HPDE6-E6E7 (cell line): ENCODE data around the gene ARMC9.
"Not testable (repeated sequence)": the region's sequence is repeated elsewhere in the genome, so short reads cannot be mapped to it uniquely, and the experiment has no call there.

Experiments used
- DNase-seq: peaks from one replicate; pipeline ENCODE4 v3.0.0; 2011; ENCODE audit warnings: missing footprints; ENCODE audit errors: extremely low spot score

Gene ARMC9

DNA sequence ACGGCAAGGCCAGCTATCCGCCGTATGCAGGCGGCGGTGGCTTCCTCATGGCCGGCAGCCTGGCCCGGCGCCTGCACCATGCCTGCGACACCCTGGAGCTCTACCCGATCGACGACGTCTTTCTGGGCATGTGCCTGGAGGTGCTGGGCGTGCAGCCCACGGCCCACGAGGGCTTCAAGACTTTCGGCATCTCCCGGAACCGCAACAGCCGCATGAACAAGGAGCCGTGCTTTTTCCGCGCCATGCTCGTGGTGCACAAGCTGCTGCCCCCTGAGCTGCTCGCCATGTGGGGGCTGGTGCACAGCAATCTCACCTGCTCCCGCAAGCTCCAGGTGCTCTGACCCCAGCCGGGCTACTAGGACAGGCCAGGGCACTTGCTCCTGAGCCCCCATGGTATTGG lies 200.2 kb downstream of the ARMC9 start:
- no peak for DNase-seq

DNA sequence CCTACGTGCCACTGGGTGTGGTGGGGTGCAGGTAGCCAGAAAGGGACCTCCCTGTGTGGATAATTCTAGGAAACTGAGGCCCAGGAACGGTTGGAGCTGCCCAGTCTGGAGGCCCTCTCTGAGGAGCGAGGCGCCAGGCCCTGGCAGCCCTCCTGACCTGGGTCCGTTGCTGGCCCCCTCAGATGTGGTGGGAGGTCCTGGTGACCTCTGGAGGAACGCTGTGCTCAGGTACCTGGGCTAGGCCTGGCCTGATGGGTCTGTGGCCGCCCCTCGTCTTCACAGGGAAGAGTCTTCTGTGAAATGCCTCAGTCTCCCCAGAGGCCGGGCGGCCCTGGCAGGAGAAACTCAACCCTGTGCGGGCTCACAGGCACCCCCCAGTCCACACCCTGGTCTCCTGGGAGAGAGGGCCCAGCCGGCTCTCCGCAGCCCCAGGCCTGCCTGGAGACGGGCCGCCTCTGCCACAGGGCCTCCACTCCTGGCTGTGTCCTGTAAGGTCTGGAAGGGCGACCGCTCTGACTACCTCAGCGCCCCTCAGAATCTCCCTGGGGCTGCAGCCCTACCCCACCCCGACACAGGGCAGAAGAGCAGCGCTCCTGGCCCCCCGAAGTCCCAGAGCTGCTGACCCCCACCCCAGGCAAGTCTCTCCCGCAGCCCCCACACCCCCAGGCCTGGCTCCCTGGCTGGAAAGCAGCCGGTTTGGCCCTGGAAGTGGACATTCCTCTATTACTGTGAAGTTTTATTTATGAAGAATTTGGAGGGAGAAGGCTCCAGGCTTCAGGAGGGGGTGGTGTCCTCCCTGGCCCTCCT lies 200.8 kb downstream of the ARMC9 start:
- DNase-seq: no peak

DNA sequence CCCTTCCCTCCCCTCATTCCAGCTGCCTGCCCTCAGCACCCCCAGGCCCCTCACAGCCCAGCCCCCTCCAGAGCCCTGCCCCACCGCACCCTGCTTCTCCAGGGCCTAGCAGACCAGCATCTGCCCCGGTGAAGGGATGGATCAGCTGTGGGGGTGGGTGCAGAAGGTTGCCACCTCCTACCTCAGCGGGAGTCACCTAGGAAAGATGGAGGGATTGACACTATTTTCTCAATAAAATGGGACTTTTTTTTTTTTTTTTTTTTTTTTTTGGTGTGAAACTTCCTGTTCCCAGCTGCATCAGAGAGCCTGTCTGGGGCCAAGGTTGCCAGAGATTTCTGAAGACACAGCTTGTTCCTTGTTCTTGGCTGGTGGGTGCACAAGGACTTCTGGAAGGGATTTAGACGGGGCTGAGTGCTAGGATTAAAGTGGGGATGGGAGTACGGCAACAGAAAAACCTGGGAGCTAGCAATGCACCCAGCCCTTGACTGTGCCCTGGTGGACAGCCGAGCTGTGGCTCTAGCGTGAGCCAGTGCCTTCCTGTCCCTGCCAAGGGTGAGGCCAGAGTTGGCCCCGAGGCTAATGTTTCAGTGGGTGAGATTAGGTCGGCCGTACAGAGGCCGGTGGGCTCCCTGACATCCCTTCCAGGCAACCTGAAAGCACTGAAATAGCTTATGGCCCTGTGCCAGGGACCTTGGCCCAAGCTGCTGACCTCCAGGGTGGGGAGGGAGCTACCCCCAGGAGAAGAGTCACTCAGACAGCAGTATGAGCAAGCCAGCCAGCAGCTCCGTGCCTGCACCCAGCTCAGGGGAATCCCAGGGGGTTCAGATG lies 201.6 kb downstream of the ARMC9 start:
- peak; percentile 54 for DNase-seq

DNA sequence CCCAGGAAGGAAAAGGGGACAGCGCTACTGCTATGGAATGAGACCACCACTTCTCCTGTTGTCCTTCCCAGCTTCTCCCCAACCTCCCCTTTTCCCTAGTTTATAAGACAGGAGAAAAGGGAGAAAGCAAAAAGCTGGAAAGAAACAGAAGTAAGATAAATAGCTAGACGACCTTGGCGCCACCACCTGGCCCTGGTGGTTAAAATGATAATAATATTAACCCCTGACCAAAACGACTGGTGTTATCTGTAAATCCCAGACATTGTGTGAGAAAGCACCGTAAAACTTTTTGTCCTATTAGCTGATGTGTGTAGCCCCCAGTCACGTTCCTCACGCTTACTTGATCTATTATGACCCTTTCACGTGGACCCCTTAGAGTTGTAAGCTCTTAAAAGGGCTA lies 202.2 kb downstream of the ARMC9 start:
- DNase-seq: not testable (repeated sequence)

DNA sequence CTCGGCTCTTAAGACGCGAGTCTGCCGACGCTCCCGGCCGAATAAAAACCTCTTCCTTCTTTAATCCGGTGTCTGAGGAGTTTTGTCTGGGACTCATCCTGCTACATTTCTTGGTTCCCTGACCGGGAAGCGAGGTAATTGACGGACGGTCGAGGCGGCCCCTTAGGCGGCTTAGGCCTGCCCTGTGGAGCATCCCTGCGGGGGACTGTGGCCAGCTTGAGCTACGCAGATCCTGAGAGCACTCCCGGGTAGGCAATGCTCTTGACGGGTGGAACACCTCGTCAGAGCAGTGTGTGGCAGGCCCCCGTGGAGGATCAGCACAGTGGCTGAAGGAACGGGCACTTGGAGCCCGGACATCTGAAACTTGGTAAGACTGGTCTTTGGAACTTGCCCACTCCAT lies 202.7 kb downstream of the ARMC9 start:
- DNase-seq: not testable (repeated sequence)

DNA sequence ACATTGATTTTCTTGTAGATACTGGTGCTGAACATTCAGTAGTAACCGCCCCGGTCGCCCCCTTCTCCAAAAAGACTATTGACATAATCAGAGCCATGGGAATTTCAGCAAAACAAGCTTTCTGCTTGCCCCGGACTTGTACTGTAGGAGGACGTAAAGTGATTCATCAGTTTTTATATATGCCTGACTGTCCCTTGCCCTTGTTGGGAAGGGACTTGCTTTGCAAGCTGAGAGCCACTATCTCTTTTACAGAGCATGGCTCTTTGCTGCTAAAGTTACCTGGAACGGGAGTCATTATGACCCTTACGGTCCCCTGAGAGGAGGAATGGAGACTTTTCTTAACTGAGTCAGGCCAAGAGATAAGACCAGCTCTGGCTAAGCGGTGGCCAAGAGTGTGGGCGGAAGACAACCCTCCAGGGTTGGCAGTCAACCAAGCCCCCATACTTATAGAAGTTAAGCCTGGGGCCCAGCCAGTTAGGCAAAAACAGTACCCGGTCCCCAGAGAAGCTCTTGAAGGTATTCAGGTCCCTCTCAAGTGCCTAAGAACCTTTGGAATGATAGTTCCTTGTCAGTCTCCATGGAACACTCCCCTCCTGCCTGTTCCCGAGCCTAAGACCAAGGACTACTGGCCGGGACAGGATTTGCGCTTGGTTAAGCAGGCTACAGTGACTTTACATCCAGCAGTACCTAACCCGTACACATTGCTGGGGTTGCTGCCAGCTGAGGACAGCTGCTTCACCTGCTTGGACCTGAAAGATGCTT lies 205.2 kb downstream of the ARMC9 start:
- DNase-seq: not testable (repeated sequence)

DNA sequence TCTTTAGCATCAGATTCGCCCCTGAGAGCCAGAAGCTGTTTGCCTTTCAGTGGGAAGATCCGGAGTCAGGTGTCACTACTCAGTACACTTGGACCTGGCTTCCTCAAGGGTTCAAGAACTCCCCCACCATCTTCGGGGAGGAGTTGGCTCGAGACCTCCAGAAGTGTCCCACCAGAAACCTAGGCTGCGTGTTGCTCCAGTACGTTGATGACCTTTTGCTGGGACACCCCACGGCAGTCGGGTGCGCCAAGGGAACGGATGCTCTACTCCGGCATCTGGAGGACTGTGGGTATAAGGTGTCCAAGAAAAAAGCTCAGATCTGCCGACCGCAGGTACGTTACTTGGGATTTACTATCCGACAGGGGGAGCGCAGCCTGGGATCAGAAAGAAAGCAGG lies 205.8 kb downstream of the ARMC9 start:
- DNase-seq: not testable (repeated sequence)

DNA sequence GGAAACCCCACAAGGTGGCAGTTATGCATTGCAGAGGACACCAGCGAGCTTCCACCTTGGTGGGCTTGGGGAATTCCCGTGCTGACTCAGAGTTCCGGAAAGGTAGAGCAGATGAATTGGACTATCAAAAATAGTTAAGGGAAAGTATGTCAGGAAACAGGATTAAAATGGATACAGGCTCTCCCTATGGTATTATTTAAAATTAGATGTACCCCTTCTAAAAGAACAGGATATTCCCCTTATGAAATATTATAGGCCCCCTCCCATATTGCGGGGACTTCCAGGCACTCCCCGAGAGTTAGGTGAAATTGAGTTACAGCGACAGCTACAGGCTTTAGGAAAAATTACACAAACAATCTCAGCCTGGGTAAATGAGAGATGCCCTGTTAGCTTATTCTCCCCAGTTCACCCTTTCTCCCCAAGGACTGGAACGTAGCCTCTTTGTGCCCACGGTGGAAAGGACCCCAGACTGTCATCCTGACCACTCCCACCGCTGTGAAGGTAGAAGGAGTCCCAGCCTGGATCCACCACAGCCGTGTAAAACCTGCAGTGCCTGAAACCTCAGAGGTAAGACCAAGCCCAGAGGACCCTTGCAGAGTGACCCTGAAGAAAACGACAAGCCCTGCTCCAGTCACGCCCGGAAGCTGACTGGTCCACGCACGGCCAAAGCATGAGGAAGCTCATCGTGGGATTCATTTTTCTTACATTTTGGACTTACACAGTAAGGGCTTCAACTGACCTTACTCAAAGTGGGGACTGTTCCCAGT lies 207.4 kb downstream of the ARMC9 start:
- not testable (repeated sequence) for DNase-seq

DNA sequence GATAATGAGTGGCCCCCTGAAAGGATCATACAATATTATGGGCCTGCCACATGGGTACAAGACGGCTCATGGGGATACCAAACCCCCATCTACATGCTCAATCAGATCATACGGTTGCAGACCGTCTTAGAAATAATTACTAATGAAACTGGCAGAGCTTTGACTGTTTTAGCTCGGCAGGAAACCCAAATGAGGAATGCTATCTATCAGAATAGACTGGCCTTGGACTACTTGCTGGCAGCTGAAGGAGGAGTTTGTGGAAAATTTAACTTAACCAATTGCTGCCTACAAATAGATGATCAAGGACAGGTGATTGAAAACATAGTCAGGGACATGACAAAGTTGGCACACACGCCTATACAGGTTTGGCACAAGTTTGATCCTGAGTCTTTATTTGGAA lies 209.3 kb downstream of the ARMC9 start:
- not testable (repeated sequence) for DNase-seq

DNA sequence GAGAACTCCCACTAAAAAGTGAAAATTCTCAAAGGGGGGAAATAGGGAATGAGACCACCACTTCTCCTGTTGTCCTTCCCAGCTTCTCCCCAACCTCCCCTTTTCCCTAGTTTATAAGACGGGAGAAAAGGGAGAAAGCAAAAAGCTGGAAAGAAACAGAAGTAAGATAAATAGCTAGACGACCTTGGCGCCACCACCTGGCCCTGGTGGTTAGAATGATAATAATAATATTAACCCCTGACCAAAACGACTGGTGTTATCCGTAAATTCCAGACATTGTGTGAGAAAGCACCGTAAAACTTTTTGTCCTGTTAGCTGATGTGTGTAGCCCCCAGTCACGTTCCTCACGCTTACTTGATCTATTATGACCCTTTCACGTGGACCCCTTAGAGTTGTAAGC lies 209.9 kb downstream of the ARMC9 start:
- not testable (repeated sequence) for DNase-seq

DNA sequence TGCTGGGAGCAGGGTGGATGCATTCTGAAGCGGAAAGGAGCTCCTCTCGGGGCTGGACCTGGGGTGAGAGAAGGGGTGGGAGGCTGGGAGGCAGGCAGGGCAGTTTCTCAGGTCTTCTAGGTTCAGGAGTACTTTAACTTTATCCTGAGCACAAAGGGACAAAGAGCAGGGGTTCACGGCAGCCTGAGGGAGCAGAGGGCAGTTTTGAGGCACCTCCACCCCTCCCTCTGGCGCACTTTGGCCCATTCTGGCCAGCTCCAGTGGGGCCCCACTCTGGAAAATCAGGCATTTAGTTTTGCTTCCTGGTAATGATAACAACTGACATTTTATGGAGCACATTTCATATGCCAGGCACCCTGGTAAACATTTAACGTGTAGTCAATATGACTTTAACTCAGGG lies 211.3 kb downstream of the ARMC9 start:
- DNase-seq: no peak

DNA sequence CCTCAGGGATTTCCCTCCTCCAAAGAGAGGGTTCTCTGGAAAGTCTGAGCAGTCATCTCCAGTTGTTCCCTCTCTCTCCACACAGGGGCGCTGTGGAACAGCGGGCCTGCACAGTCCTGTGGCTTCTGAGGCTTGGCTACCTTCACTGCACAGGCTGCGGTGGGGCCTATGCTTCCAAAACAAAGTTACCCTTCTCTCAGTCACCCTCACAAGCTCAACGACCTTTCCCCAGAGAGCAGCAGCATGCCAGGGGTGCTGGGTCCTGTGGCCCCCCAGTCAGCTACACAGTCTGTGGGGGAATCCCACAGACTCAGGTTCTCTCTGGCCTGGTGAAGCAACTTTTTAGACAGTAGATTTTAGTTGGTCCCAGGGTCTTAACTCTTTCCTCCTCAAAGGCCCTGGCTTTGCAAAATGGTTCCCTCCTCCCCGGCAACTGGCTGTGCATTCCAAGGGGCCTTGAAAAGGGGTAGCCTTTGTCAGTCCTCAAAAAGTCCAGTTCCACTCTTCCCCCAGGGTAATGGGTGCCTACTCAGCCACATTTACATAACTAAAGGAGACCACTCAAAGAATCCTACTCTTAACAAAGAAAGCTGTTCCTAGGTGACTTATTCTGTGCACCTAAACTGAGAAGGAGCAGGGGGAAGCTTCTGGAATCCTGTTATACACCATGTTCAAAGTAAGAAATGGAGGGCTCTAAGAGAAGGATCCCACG lies 212.0 kb downstream of the ARMC9 start:
- no peak for DNase-seq

DNA sequence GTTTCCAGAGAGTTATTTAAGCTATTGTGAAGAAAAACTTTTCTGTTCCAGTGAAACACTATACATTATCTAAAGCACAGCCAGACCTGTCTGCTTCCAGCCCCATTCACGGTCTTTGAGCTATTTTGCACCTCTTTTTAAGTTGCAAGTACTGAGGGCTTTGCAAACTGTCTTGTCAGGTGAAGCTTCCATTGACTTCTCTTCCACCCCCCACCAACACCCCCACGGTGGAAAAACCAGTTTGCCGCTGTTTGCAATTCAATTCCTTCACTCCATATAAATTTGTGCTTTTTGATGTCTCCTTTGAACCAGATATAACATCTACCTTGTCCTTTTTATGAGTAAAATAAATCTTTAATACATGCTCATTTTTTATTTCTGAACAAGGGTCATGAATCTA lies 212.8 kb downstream of the ARMC9 start:
- no peak for DNase-seq

DNA sequence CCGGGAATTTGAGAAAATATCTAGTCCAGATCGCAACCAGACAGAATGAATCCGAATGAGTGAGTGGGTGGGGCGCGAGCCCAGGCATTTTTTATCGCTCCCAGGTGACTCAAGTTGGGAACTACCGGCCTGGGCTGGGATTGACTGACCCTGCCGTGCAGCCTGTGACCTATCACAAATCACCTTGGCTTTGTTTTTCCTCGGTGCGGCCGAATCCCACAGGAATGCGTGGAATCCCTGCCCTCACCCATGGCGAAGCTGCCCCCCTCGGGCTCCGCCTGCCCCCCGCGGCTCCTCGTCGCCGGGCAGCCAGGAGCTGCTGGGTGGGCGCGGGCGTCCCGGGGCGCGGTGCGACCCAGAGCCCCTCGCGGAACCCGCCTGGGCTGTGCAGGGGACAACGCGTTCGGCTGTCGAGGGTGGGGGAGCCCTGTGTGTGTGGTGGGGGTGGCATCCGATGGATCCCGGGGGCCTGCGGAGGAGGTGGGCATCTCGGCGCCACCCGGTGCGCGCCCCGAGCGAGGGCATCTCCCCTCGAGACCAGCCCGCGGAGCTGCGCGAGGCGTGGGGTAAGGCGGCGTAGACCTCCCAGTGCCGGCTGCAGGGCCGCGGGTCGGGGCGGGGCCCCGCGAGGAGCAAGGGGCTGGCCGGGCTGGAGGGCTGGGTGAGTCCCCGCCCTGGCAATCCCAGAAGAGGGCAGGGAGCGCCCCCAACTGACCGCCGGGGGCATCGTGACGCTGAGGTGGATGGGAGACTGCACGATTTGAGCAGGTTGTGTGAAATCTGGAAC lies 213.6 kb downstream of the ARMC9 start:
- DNase-seq: peak; percentile 74

DNA sequence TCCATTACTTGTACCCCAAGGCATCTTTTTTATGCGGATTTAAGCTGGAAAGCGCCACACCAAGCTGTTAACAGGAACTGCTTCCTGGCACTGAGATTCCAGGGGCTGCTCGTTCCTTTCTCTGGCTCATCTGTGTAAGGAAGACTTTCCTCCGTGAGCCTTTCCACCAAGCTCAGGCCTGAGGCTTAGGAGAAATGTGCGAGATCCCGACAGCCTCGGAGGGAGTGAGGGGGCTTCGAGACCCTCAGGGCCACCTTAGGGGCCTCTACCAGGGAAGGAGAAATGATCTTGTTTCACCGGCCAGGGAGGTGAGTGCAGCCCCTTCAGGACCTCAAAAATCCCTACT lies 214.2 kb downstream of the ARMC9 start:
- no peak for DNase-seq

DNA sequence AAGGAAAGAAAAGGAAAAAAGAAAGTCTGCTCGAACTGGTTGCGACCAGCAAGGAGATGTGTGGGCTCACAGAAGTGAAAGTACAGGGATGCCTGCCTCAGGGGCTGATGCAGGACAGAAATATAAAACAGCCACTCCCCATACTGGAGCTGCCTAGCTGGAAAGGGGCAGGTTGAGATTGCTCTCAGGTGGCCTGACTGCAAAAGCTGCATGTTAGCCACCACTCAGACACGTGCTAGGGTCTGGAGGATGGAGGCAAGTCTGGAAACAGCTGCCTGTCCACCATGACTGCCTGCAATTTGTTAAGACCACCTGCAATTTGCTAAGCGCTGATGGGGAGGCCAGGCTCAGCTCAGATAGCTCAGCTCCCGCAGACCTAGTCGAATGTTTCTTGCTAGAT lies 215.0 kb downstream of the ARMC9 start:
- no peak for DNase-seq

DNA sequence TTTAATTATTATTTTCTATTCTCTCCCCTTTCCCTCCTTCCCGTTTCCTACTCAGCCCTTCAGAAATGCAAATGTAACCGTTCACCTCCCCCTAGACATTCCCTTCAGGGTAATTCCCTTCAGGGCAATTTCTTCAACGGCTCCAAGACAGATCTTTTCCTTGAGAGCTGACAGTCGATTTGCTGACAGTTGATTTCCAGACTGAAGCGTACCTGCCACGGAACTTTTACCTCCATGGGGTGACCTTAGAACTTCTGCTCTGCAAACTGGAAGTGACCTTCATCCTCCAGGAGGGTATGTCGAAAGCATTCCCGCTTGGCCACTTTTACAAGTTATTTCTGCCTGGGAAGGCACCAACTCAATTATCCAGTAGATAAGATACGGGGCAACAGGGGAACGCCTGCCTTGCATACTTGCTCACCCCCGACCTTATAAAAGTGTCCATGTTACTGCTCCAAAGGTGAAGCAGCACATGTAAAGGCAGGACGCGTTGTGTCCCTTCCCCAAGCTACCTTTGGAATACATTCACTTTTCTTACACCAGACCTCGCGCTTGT lies 215.6 kb downstream of the ARMC9 start:
- no peak for DNase-seq

DNA sequence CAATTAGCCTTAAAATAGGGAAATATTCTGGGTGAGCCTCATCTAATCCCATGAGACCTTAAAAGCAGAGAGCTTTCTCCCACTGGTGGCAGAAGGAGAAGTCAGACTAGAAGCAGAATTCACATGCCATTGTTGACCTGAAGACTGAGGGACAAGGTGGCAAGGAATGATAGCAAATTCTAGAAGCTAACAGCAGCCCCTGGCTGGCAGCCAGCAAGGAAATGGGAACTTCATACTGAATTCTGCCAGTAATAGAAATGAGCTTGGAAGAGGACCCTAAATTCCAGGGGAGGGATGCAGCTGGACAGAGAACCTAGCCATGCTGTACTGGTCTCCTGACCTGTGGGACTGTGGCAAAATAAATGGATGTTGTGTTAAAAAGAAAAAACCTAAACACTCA lies 216.6 kb downstream of the ARMC9 start:
- no peak for DNase-seq

DNA sequence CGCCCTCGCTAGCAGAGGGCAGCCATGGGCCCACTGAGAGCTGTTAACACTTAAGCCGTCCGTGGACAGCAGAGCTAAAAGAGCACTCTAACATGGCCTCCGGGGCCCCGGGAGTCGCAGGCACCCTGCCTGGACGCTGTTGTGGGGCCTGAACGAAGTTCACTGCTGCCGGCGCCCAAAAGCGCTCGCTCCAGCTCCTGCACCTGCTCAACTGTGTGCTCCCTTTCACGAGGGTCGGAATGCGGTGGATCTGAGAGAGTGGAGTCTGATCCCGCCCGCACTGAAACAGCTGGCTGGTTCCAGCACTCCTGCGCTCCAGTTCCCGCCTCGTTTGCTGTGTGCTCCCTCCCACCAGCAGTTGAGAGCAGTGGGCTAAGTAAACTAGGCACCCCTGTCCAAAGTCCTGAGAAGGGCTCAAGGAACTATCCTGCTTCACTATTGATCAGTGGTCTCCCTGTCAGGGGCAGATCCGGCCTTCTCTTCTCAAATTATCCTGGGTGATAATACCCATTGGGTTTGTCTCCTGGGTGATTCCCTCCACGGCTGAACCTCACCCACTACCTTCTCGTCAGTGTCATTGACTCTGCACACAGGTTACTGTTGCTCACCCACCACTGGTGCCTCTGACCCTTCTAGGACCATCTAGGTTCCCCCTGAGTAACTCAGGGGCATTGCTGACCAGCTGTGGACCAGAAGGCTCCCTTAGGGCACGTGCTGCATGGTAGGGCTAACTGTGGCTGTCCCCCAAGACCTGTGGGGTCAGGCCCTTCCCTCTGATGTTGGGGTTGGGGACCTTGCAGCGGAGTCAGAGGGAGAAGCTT lies 220.6 kb downstream of the ARMC9 start:
- no peak for DNase-seq
